Measurements from ENCODE around the gene ENOPH1. TPM values are rescaled to one million over a fixed set of nuclear protein-coding genes. Genes with fewer than 3 reads are reported as not detected.

ENOPH1 gene
- total RNA-seq, 1 experiment from 2014 or later: 78.3 TPM

GRCh38 chr4:82457266-82457665 is 26.9 kb downstream of the ENOPH1 start:
- H3K36me3 Mint-ChIP-seq: peaks cover 62% of the 10 kb centered on the region

GRCh38 chr4:82458729-82459128 is 28.3 kb downstream of the ENOPH1 start:
- CTCF ChIA-PET: no interaction called here
- Mint-ChIP-seq H3K4me3 (no peak overlapping the region), H3K27ac (no peak overlapping the region), H3K36me3 (peaks cover 58% of the 10 kb centered on the region), H3K27me3 (ENCODE audit: low read depth) (no peaks in the 10 kb centered on the region), H3K9me3 (no peaks in the 10 kb centered on the region), H3K4me1 (peaks cover under 1% of the 10 kb centered on the region; the same call in 1 of the 2 replicates)
- DNase-seq (ENCODE audit: low spot score) (no peak), ATAC-seq (no peak)
- POLR2A ChIA-PET: no interaction called here
- TF ChIP-seq USF1 (CRISPR knock-in tag; IDR thresholded peaks at IDR 0.05): no peak
- TF ChIP-seq CBFB (CRISPR knock-in tag; IDR thresholded peaks at IDR 0.05; ENCODE audit: low read depth): no peak

More at GRCh38 chr4:82457266-82457665, 26.9 kb downstream of the ENOPH1 start:
- Mint-ChIP-seq H3K4me1 (peaks cover 8% of the 10 kb centered on the region), H3K27me3 (ENCODE audit: low read depth) (no peaks in the 10 kb centered on the region), H3K4me3 (no peak overlapping the region), H3K9me3 (no peaks in the 10 kb centered on the region), H3K27ac (no peak overlapping the region)
- ATAC-seq (no peak), DNase-seq (ENCODE audit: low spot score) (no peak)
- ChIA-PET CTCF (no interaction called here), POLR2A (no interaction called here)
- no peak for TF ChIP-seq ATF6 (CRISPR knock-in tag; IDR thresholded peaks at IDR 0.05)
- TF ChIP-seq NFYB (CRISPR knock-in tag; conservative IDR thresholded peaks at IDR 0.05; ENCODE audit: low read depth): no peak
- TF ChIP-seq NR2C2 (CRISPR knock-in tag; IDR thresholded peaks at IDR 0.05): no peak
- no peak for TF ChIP-seq NFE2L1 (CRISPR knock-in tag; IDR thresholded peaks at IDR 0.05)

- H3K27me3 Mint-ChIP-seq (ENCODE audit: low read depth): no peaks in the 10 kb centered on the region
- 0 out of 2 replicates have a peak overlapping the region, but pooled peaks have one; percentile 5 for H3K27ac Mint-ChIP-seq
- TF ChIP-seq PRDM15 (CRISPR knock-in tag; IDR thresholded peaks at IDR 0.05): no peak
- no peak for TF ChIP-seq NR1H2 (CRISPR knock-in tag; IDR thresholded peaks at IDR 0.05)
- TF ChIP-seq TCF7 (CRISPR knock-in tag; IDR thresholded peaks at IDR 0.05; ENCODE audit: low read depth): no peak
- no peak for TF ChIP-seq KAT7 (CRISPR knock-in tag; IDR thresholded peaks at IDR 0.05; ENCODE audit: borderline replicate concordance)
- TF ChIP-seq ZNF416 (CRISPR knock-in tag; IDR thresholded peaks at IDR 0.05): no peak
- no peak for TF ChIP-seq CBFB (CRISPR knock-in tag; IDR thresholded peaks at IDR 0.05; ENCODE audit: low read depth)
- no peak for TF ChIP-seq AR (CRISPR knock-in tag; IDR thresholded peaks at IDR 0.05)
- TF ChIP-seq ATF2 (CRISPR knock-in tag; IDR thresholded peaks at IDR 0.05; ENCODE audit: borderline replicate concordance, low read depth): no peak
- no peak for TF ChIP-seq EMX1 (CRISPR knock-in tag; IDR thresholded peaks at IDR 0.05)
- TF ChIP-seq ZNF512 (CRISPR knock-in tag; IDR thresholded peaks at IDR 0.05; ENCODE audit: borderline replicate concordance): no peak
- no peak for TF ChIP-seq NR3C1 (CRISPR knock-in tag; conservative IDR thresholded peaks at IDR 0.05; ENCODE audit: low read depth)
- no peak for TF ChIP-seq IRF1 (CRISPR knock-in tag; IDR thresholded peaks at IDR 0.05)
- no peak for TF ChIP-seq MLX (CRISPR knock-in tag; IDR thresholded peaks at IDR 0.05)
- H3K4me1 Mint-ChIP-seq: no peaks in the 10 kb centered on the region
- ATAC-seq (no peak), DNase-seq (ENCODE audit: low spot score) (no peak)
- no peaks in the 10 kb centered on the region for H3K9me3 Mint-ChIP-seq
- POLR2A ChIA-PET: no interaction called here
- peaks cover 42% of the 10 kb centered on the region for H3K36me3 Mint-ChIP-seq
- CTCF ChIA-PET: interaction anchor here (1.1 to 2.1 kb wide), 4 partner anchors 23 to 278 kb away, joined by 7 to 49 read pairs (median 16); no protein-coding TSS in a partner anchor
- H3K4me3 Mint-ChIP-seq: no peak overlapping the region
These were observed 31.3 kb downstream of the ENOPH1 start for GRCh38 chr4:82461710-82462109.

Data from WTC11 (cell line).